ENCODE measurements around the gene ELMO2.

ELMO2 gene

DNA sequence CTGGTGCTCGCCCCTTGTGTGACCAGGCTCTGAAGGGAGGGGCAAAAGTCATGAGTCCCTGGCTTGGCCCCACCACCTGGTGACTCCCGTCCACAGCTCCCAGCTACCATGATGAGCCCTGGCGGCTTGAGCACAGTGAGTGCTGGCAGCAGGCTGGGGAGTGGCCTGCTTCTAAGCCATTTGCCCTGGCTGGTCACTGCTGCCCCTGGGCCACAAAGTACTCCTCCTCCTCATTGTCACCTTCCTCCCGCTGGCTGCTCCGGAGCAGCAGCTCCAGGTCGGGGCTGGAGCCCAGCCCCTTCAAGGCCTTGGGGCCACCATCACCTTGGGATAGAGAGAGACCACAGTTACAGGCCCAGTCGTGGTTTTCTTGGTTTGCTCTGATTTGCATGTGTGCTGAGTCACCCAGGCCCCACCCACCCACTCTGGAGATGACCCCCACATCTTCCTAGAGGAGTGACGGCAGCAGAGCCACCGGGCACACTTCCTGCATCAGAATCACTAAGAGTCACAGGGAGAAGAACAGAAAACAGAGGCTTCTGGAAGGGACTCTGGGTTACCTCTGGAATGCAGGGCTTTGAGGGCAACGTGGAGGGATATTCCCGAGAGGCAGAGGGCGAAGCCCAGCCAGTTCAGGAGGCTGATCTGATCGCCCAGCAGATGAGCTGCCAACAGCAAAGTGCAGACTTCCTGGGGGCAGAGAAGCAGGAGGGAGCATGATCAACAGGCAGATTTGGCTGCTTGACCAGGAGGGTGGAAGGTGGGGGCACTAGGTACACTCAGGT is 56.0 kb downstream of the ELMO2 start:
- peak; percentile 34 for DNase-seq

DNA sequence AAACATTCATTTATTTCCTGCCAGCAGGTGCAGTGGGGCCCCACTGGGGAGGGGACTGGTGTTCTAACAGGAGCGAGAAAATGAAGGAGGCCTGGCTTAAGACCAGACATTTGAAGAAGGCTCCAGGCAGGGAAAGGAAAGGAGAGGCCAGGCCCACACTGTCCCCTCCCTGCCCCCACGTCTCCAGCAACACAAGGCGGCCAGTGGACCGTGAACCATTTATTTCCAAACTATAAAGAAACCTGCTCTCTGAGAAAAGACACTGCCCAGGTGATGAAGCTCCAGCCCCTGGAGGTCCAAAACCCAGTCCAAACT is 56.7 kb downstream of the ELMO2 start:
- no peak for DNase-seq

DNA sequence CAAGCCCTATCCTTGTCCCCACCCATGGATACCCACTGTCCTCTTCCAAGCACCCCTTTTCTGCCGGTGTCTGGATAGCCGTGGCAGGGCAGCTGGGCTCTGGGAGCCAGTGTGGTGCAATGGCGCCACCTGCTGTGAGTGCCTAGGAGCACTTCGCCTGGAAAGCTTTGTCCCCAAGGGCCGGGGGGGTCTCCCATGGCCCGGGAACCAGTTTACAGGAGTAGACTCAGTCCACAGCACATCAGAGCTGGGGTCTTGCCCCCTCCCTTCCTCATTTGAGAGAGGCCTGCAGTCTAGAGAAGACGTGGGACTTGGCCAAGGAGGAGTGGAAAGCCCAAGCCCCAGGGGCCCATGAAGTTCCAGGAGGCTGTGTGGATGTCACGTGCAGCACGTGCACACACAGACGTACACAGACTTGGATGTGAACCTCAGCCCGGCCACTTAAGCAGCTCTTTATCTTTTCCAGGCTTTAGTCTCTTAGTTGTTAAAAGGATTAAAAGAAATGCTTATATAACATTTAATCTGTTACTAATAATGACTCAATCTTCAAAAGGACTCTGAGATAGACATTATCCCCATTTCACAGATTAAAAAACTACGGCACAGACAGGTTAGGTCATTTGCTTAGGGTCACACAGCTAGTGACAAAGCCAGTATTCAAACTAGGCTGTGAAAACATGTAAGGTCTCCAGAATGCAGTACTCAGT is 57.2 kb downstream of the ELMO2 start:
- DNase-seq = peak; percentile 73

DNA sequence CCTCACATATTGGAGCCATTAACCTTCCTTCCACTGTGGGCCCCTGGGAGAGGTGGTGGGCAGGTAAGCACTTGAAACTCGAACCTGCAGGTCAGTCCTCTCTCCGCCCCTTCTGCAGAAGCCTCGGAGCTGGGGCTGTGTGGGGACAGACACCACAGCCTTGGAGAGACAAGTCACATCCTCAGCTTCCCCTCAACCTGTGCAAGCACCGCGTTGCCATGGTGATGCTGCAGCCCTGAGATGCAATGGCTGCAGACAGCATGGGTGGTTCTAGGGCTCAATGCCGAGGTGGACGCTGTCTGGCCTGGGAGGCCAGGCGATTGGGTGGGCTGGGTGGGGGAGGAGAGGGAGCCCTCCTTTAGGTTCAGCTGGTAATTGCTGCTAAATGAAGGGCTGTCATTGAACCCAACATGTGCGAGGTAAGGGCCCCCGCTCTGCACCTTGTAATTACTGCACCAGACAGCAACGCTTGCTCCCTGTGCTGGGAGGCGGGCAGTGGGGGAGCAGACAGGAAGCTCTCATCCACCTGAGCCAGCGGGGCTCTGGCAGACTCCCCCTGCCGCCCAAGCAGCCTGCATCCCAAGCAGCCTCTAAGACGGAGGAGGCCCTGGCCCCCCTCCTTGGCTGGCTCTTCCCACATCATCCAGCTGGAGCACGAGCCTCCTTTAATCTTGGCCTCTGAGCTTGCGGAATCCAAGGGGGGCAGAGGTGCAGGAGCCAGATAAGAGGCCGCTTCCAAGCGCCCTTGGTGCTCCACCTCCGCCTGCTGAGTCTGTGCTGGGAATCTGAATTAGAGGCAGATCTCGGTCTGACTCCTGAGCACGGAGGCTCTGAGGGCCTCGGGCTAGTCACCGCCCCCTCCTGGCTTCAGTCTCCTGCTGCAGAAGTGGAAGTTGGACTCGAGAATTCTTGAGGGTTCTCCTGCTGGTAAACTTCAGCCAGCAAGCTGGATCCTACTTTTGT is 58.3 kb downstream of the ELMO2 start:
- DNase-seq = no peak

DNA sequence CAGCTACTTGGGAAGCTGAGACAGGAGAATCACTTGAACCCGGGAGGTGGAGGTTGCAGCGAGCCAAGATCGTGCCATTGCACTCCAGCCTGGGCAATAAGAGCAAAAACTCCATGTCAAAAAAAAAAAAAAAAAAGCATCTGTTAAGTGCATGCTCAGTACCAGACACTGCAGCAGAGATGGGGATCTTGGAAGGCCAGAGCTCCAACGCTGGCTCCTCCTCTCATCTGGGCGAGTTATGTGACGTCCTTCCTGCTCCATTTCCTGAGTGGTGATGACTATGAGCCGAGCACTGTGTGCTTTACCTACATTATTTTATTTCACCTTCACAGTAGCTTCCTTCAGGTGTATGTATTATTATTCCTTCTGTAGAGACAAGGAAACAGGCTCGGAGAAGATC is 59.6 kb downstream of the ELMO2 start:
- DNase-seq = no peak

DNA sequence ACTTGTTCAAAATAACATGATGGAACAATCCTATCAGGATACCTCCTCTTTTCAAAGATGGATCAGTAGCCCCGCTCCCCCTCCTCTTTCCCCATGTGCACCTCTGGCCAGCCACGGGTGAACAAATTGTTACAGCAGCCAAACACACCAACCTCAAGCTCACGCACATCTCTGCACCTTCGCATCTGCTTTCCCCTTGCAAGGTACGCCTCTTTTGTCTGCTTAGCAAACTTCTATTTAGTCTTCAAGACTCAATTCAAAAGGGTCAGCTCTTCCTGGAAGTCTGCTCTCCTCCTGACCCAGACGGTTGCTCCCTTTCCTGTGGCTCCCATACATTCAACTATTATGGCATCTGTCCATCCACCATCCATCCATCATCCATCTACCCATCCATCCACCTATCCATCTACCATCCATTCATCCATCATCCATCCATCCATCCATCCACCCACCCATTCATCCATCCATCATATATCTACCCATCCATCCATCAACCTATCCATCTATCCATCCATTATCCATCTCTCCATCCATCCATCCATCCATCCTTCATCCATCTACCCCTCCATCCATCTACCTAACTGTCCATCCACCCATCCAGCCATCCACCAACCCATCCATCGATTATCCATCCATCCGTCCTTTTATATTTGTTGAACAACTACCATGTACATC is 61.8 kb downstream of the ELMO2 start:
- no peak for DNase-seq

- no peak for DNase-seq
These were observed 62.4 kb downstream of the ELMO2 start for GRCh38 chr20:46343975-46344357.

DNA sequence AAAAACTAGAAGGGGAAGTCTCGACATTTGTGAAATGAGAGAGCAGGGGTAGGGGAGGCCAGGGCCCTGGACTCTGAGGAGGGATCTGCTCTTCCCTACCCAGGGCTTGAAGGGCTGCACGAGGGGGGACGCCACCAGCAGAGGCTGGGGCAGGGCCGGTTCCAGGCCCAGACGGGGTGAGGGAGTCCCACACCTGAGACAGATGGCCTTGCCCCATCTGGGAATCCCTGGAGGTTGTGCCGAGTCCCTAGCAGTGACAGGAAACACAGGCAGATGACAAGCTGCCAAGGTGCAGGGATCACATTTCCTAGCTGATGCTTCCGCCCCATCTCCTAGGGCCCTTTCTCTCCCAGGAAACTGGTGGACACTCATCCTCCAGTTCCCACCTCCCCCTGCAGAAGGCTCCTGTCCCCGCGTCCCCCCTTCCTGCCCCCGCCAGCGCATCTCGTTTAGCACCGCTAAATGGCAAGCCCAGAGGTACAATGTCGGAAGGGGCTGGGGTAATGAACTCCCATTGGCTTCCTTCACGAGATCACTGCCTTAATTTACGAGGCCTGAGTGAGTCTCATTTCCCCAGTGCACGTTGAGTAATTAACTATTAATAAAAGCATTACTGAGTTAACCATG is 63.0 kb downstream of the ELMO2 start:
- no peak for DNase-seq

- no peak for DNase-seq
These were observed 63.7 kb downstream of the ELMO2 start for GRCh38 chr20:46342451-46343347.

DNA sequence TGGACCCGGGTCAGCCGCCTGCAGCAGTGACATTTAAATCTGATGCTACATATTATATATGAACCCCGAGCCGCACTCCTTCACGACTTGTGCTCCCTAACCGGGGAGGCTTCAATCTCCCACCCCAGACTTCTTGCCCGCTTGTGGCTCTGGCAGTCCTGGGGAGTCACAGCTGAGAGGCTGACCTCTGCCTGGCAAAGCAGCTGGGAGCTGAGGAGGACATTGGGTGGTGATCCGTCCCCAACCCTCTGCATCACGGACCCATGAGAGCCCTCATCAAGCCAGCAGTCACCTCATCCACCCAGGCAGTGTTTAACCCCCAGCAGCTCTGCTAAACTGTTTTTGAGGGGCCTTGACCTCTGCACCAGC is 64.4 kb downstream of the ELMO2 start:
- DNase-seq = no peak

DNA sequence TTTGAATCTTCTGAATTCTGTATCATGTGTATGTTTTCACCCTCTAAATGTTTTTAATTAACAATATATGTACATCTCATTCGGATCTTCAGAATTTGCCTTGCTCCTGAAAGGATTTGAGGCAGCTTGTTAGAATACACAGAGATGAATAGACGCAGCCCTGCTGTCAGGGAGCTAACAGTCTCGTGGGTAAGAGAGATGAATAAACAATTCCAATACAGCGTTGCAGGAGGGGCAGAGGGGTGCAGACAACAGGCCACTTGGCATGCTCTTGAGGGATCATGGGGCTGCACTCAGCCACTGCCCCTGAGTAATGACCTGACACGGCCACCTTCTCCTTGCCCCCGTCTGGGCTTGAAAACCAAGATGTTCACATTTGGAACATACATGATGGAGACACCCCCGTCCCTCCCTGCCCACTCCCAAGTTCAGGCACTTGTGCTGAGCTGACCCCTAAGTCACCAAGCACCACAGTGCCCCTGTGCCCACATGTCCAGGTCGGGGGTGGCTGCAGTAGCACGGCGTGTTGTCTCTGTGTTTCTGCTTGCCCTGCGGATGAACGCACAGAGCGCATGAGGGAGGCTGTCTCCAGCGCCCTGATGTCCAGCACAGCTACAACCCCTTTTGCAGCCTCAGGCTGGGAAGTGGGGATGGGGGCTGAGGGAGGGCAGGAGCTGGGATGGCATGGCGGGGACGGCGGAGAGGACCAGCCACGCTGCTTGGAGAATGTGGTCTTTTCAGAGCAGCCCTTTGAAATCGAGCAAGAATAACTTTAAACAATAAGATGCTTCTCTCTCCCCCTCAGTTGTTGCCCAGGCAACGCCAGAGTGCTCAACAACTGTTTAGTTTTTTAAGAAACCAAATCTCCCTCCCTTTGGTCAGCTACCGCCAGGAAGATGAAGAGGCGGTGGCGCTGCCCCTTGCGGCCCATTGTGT is 65.1 kb downstream of the ELMO2 start:
- no peak for DNase-seq

GRCh38 chr20:46339037-46339436 is 67.4 kb downstream of the ELMO2 start:
- DNase-seq = no peak

GRCh38 chr20:46336735-46337134 is 69.7 kb downstream of the ELMO2 start:
- no peak for DNase-seq

DNA sequence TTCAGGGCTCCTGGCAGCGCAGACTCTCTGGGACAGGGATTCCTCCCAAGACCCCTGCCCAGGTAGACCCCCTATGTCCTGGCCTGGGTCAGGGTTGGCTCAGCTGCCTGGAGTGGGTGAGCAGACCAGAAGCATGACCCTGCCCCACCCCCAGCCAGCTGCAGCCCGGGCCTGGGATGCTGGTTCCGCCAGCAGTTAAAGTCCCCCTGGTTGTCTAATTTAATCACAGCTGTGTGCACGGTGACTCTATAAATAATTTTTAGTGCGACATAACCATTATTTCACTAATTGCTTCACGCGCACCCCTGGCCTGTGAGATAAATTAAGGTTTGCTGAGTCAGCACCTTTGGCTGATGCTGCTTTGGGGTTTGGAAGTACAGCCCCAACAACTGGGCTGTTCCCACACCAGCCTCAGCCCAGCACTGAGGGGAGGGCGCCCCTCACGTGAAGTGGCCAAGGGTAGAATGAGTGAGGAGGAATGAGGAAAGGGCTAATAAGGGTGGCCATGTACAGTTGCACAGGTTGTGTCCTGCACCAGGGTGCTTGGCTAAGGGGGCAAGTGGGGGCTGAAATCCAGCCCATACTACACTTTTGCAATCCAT is 72.0 kb downstream of the ELMO2 start:
- DNase-seq = no peak

DNA sequence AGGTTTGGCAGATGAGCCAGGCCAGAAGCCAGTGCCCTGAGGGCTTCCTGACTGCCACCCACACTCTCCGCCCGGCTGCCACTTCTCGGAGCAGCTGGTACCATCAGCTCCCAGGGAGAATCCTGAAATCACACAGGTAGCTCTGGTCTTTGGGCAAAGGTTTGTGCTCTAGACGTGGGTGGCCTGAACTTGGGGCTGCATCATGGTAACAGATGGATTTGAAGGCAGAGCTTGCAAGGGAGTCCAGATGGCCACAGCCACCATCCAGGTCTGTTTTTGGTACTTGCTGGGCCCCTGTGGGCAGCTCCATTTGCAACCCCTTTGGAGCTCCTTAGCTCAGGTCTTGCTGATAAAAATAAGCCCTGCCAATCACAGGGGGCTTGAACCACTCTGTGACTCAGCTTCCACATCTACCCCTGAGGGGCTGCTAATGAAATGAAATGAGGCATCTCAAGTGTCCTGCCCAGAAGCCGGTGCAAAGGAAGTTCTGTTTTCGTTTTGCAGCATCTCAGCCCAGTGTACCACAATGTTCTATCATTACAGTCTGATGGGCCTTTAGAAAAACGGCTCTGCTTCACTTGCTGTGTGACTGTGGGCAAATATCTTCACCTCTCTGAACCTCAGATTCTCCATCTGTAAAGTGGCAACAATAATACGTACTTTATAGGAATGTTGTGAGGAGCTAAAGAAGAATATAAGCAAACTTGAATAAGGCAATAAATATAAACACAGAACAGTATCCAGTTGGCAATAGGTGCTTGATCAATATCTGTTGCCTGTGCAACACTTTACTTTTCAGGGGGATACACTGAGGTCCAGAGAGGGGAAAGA is 73.0 kb downstream of the ELMO2 start:
- DNase-seq = no peak

- no peak for DNase-seq
These were observed 73.8 kb downstream of the ELMO2 start for GRCh38 chr20:46332373-46333160.

- no peak for DNase-seq
These were observed 74.6 kb downstream of the ELMO2 start for GRCh38 chr20:46331611-46332361.
